Central memory CD8-positive, alpha-beta T cell (primary cell): ENCODE data around the gene KIR3DL3.
"Not testable (repeated sequence)": the region's sequence is repeated elsewhere in the genome, so short reads cannot be mapped to it uniquely, and the experiment has no call there.

ENCODE experiments used
- ATAC-seq: fragments of 150-1000 bp; cut with Tn5 transposase; replicated peaks from 2 replicates; pipeline ENCODE4 v1.10.0; 2022; ENCODE audit warnings: mild to moderate bottlenecking, moderate FRiP score, moderate number of reproducible peaks; ENCODE audit not compliant: poor library complexity, severe bottlenecking; ENCODE audit errors: extremely low read depth
- DNase-seq, 2 donors: peaks; one replicate each; pipeline ENCODE4 v3.0.0; 2021; ENCODE audit warnings: low spot score in 2 of 2
- H3K27ac Mint-ChIP-seq: one replicate; pipeline ENCODE4 v1.8.0; 2022; ENCODE audit warnings: low read depth, mild to moderate bottlenecking, moderate library complexity, mixed read lengths
- H3K27me3 Mint-ChIP-seq: one replicate; pipeline ENCODE4 v1.8.0; 2022; ENCODE audit warnings: mixed read lengths
- H3K36me3 Mint-ChIP-seq: one replicate; pipeline ENCODE4 v1.8.0; 2022; ENCODE audit warnings: mild to moderate bottlenecking, moderate library complexity, mixed read lengths; ENCODE audit not compliant: insufficient read depth
- H3K4me1 Mint-ChIP-seq: one replicate; pipeline ENCODE4 v1.8.0; 2022; ENCODE audit warnings: mixed read lengths
- H3K4me3 Mint-ChIP-seq: one replicate; pipeline ENCODE4 v1.8.0; 2022; ENCODE audit warnings: mild to moderate bottlenecking, moderate library complexity, mixed read lengths
- H3K9me3 Mint-ChIP-seq: one replicate; pipeline ENCODE4 v1.8.0; 2022; ENCODE audit warnings: mixed read lengths

The KIR3DL3 gene

GRCh38 chr19:54739587-54740497, 15.6 kb downstream of the KIR3DL3 start:
- no peak for ATAC-seq
- no peak for DNase-seq
- no peak overlapping the region for H3K4me3 Mint-ChIP-seq
- peaks cover 33% of the 10 kb centered on the region for H3K27me3 Mint-ChIP-seq
- H3K36me3 Mint-ChIP-seq = no peaks in the 10 kb centered on the region
- no peak overlapping the region for H3K27ac Mint-ChIP-seq
- H3K9me3 Mint-ChIP-seq = no peaks in the 10 kb centered on the region
- H3K4me1 Mint-ChIP-seq = no peaks in the 10 kb centered on the region

GRCh38 chr19:54741950-54742349, 17.7 kb downstream of the KIR3DL3 start:
- not testable (repeated sequence) for H3K4me3 Mint-ChIP-seq, H3K4me1 Mint-ChIP-seq, H3K36me3 Mint-ChIP-seq, H3K9me3 Mint-ChIP-seq, H3K27ac Mint-ChIP-seq, ATAC-seq, DNase-seq
- peaks cover 18% of the 10 kb centered on the region for H3K27me3 Mint-ChIP-seq

- H3K36me3 Mint-ChIP-seq, H3K9me3 Mint-ChIP-seq, H3K27ac Mint-ChIP-seq, H3K4me3 Mint-ChIP-seq, DNase-seq, ATAC-seq, H3K4me1 Mint-ChIP-seq: not testable (repeated sequence)
- peaks cover 34% of the 10 kb centered on the region for H3K27me3 Mint-ChIP-seq
These were observed 19.8 kb downstream of the KIR3DL3 start for GRCh38 chr19:54744080-54744479.

DNA sequence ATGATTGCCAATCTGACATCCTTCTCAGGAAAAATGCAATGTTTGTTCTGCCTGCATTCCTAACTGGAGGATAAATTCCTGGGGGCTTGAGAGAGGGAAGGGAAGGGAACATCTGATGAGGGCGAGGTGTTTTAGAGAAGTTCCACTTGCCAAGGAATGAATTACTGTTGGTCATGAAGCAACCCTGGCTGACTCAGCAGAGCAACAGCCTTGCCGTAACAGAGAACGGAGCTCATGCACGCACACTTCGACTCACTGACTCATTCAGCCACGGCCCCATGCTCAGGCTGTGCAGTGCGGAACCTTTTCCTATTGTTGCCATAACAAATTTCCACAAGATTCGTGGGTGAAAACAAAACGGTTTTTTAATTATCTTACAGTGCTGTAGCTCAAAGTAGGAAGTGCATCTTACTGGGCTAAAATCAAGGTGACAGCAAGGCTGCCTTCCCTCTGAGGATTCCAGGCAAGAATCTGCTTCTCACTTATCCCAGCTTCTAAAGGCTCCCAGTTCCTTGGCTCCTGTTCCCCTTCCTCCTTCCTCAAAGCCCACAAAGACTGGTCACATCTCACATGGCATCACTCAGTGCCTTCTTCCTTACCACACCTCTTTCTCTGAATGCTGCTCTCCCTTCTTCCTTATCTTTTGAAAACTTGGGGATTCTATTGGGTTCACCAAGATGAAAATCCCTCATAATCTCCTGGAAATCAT, 23.5 kb downstream of the KIR3DL3 start:
- H3K36me3 Mint-ChIP-seq, DNase-seq, H3K4me3 Mint-ChIP-seq, H3K4me1 Mint-ChIP-seq, H3K9me3 Mint-ChIP-seq, ATAC-seq, H3K27ac Mint-ChIP-seq: not testable (repeated sequence)
- peaks cover 46% of the 10 kb centered on the region for H3K27me3 Mint-ChIP-seq

DNA sequence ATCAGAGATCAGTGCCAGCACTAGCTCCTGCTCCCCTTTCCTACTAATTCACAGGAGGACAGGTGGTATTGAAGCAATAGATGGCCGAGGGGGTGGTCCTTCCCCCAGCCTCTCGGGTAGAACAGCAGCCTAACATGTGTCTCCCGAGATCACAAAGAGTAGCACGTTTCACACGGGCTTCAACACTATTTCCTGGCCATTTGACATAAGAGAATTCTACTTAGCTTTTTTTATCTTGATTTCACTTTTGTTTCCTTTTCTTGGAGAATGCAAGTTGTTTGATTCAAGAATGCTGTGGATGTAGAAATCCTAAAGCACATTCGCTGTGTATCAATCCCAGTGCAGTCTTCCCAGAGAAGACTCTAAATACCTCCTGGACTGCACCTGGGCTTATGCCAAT, 26.0 kb downstream of the KIR3DL3 start:
- not testable (repeated sequence) for H3K4me1 Mint-ChIP-seq

DNA sequence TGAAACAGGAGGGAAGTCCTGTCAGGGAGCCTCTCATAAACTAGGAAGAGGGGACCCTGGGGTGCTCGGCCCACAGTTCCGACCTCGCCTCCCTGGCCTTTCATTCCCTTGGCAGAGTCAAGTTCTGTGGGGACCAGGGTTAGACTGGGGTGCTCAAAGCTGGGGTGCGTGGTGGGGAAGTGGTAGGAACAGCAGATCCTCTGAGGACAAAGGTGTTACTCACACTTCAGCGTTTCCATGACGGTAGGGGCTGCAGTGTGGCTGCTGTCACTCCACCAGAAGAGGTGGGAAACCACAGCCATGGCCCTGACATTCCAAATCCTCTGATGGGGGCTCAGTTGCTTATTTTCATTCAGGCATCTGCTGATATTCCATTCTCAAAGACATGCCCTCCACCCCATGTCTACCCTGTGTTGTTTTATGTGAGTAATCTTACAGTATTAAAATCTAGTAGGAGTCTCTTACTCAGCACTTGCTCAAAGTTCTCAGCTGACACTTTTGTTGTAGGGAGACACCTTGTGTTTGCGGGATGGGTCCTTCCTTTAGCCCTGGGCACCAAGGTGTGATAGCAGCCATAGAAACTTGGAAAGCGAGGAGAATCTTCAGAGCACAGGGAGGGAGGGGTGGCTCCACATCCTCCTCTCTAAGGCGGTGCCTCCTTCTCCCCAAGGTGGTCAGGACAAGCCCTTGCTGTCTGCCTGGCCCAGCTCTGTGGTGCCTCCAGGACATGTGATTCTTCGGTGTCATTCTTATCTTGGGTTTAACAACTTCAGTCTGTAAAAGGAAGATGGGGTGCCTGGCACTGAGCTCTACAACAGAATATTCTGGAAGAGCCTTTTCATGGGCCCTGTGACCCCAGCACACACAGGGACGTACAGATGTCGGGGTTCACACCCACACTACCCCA, 32.2 kb downstream of the KIR3DL3 start:
- H3K4me1 Mint-ChIP-seq, DNase-seq, H3K9me3 Mint-ChIP-seq, ATAC-seq, H3K27ac Mint-ChIP-seq, H3K36me3 Mint-ChIP-seq, H3K4me3 Mint-ChIP-seq: not testable (repeated sequence)
- peaks cover 23% of the 10 kb centered on the region for H3K27me3 Mint-ChIP-seq

More for the DNA sequence above, 26.0 kb downstream of the KIR3DL3 start:
- not testable (repeated sequence) for H3K27ac Mint-ChIP-seq, H3K4me3 Mint-ChIP-seq, ATAC-seq, DNase-seq, H3K36me3 Mint-ChIP-seq, H3K9me3 Mint-ChIP-seq
- peaks cover 37% of the 10 kb centered on the region for H3K27me3 Mint-ChIP-seq

GRCh38 chr19:54758577-54758976, 34.3 kb downstream of the KIR3DL3 start:
- H3K4me1 Mint-ChIP-seq, DNase-seq, H3K9me3 Mint-ChIP-seq, H3K27ac Mint-ChIP-seq, H3K36me3 Mint-ChIP-seq, H3K4me3 Mint-ChIP-seq, ATAC-seq: not testable (repeated sequence)
- peaks cover 19% of the 10 kb centered on the region for H3K27me3 Mint-ChIP-seq

GRCh38 chr19:54764219-54764618, 40.0 kb downstream of the KIR3DL3 start:
- H3K27ac Mint-ChIP-seq, H3K4me3 Mint-ChIP-seq, ATAC-seq, DNase-seq, H3K4me1 Mint-ChIP-seq, H3K9me3 Mint-ChIP-seq, H3K36me3 Mint-ChIP-seq: not testable (repeated sequence)
- H3K27me3 Mint-ChIP-seq = peaks cover 32% of the 10 kb centered on the region

DNA sequence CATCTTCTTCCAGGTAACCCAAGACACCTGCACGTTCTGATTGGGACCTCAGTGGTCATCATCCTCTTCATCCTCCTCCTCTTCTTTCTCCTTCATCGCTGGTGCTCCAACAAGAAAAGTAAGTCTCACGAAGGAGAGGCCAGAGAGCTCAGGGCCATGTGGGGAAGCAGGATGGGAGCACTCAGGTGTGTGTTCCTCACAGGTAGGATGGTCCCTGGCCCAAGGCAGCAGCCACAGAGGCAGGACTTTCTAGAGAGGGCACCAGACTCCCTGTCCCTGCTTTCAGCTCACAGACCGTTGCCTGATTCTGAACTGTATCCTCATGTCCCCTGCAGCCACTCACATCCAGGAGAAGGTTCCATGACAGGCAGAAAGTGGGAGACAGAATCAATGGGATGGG, 42.2 kb downstream of the KIR3DL3 start:
- peaks cover 32% of the 10 kb centered on the region for H3K27me3 Mint-ChIP-seq
- not testable (repeated sequence) for ATAC-seq, H3K4me1 Mint-ChIP-seq, DNase-seq, H3K4me3 Mint-ChIP-seq, H3K27ac Mint-ChIP-seq, H3K9me3 Mint-ChIP-seq, H3K36me3 Mint-ChIP-seq

GRCh38 chr19:54769646-54770045, 45.4 kb downstream of the KIR3DL3 start, which contains the start of gene KIR2DL1:
Gene KIR2DL1 (plus strand): TSS chr19:54769793. CDS start chr19:54769851, 58 bp downstream.
- not testable (repeated sequence) for ATAC-seq, H3K4me3 Mint-ChIP-seq, H3K9me3 Mint-ChIP-seq, DNase-seq, H3K4me1 Mint-ChIP-seq, H3K36me3 Mint-ChIP-seq, H3K27ac Mint-ChIP-seq
- H3K27me3 Mint-ChIP-seq = peaks cover 29% of the 10 kb centered on the region

- not testable (repeated sequence) for H3K9me3 Mint-ChIP-seq, H3K4me1 Mint-ChIP-seq, H3K4me3 Mint-ChIP-seq, ATAC-seq, H3K27ac Mint-ChIP-seq, DNase-seq, H3K36me3 Mint-ChIP-seq
- peaks cover 20% of the 10 kb centered on the region for H3K27me3 Mint-ChIP-seq
These were observed 46.3 kb downstream of the KIR3DL3 start for GRCh38 chr19:54770511-54770910.
